ENCODE results near the gene TSEN34.

The TSEN34 gene

DNA sequence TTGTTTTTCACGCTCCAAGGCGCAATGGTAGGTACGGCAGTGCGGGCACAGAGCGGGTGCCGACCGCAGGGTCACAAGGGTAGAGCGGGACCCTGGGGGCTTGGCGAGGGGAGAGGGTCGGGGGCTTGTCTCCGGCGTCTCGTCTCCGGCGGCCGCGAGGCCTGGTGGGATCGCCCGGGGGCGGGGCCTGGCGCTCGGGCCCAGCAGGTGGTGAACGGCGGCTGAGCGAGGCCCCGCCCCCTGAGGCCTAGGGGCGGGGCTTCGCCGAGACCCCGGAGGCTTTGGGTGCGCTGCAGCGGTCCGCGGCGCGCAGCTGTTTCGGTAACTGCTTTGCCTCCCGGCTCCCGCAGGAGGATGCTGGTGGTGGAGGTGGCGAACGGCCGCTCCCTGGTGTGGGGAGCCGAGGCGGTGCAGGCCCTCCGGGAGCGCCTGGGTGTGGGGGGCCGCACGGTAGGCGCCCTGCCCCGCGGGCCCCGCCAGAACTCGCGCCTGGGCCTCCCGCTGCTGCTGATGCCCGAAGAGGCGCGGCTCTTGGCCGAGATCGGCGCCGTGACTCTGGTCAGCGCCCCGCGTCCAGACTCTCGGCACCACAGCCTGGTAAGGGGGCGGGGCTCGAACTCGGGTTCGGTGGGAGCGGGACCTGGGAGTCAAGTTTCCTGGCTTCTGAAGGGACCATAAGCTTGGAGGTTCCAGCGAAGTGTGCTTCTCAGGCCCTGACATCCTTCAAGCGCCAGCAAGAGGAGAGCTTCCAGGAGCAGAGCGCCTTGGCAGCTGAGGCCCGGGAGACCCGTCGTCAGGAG is at the start of gene TSEN34:
Gene TSEN34 (plus strand): TSS at position 298 of the 800 bp plus-strand sequence. CDS start 57 bp downstream, at position 355.
- peak in 1 of 2 donors; percentile 84 for DNase-seq (ENCODE audit: low read depth in 2 of 2)

DNA sequence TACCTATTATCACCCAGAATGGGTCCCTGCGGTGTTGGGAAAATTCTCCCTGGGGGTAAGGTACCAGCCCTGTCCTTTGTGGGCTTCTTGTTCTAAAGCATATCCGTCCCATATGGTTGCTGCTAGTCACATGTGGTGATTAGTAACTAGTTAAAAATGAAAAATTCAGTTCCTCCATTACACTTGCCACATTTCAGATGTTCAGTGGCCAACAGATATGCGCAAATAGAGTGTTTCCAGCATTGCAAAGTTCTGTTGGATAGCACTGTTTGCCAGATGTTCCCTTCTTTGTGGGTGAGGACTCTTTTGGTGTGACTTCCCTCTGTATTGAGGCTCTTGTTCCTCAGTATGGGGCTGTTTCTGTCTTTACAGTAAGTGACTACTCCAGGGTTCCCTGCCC is 49.8 kb upstream of the TSEN34 start:
- DNase-seq (ENCODE audit: low read depth in 2 of 2), result no peak

- no peak for DNase-seq (ENCODE audit: low read depth in 2 of 2)
Measured at GRCh38 chr19:54142166-54142780, 48.8 kb upstream of the TSEN34 start.

GRCh38 chr19:54145541-54146158 is 45.5 kb upstream of the TSEN34 start:
- no peak for DNase-seq (ENCODE audit: low read depth in 2 of 2)

GRCh38 chr19:54147676-54148075 is 43.4 kb upstream of the TSEN34 start:
- no peak for DNase-seq (ENCODE audit: low read depth in 2 of 2)

- DNase-seq (ENCODE audit: low read depth in 2 of 2), result no peak
Measured at GRCh38 chr19:54148158-54148557, 43.0 kb upstream of the TSEN34 start.

DNA sequence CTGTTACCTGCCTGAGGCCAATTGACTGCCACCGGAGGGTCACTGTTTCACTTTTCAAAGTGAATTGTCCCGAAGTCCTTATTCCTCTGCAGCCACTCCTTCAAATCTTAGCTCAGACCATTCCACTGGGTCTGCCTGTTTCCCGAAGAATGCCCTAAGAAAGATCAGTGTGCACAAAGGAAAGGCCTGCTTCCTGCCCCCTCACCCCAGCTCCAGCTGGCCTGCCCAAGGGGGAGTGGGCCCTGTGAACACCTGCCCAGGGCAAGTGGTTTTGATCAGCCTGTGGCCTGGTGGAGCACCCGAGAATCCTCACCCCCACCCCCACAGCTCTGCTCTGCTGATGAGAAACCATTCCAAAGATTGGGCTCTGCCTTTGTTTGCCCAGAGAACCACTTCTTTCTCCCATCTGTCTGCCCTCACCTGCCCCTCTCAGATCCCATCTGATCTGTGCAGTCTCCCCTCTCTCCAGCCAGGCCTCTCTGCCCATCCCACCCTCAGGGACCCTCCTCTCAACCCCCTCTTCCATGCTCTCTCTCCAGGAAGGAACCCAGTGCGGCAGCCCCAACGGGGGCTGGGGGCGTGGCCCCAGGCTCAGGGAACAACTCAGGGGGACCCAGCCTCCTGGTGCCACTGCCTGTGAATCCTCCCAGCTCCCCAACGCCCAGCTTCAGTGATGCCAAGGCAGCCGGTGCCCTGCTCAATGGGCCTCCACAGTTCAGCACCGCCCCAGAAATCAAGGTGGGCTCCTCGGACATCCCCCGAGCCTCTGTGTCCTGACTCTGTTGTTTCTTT is 41.9 kb upstream of the TSEN34 start:
- DNase-seq (ENCODE audit: low read depth in 2 of 2), result no peak

- no peak for DNase-seq (ENCODE audit: low read depth in 2 of 2)
Measured at GRCh38 chr19:54151362-54152035, 39.6 kb upstream of the TSEN34 start.

DNA sequence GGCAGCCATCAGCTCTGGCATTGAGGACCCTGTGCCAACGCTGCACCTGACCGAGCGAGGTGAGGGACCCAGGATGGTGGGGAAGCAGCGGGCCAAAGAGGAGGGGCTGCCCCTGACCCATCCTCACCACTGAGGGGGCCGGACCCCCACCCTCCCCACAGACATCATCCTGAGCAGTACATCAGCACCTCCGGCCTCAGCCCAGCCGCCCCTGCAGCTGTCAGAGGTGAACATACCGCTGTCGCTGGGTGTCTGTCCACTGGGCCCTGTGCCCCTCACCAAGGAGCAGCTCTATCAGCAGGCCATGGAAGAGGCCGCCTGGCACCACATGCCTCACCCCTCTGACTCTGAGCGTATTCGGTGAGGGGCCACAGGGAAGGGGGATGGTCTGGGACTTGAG is 38.8 kb upstream of the TSEN34 start:
- no peak for DNase-seq (ENCODE audit: low read depth in 2 of 2)

- DNase-seq (ENCODE audit: low read depth in 2 of 2), result no peak
Measured at GRCh38 chr19:54152878-54153524, 38.1 kb upstream of the TSEN34 start.

DNA sequence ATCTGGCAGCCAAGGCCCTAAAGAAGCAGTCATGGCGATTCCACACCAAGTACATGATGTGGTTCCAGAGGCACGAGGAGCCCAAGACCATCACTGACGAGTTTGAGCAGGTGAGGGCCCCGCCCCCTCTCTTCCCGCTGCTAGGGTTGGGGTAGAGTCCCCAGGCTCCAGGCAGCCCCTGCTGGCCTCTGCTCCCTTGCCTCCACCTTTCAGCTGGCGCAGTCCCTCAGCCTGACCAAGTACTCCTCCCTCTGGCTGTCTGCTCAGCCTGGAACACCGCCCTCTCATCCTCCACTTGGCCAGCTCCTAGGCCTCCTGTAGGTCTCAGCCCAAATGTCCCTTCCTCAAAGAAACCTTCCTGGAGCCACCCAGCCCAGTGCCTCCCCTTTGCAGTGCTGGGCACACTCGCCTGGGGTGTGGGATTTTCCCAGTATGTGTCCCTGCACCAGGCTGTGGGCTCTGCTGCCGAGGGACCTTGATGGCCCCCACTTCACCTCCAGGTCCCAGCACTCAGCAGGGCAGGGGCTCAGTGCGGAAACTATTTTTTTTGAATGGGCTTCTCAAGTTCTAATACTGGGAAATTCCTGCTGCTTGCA is 37.3 kb upstream of the TSEN34 start:
- no peak for DNase-seq (ENCODE audit: low read depth in 2 of 2)

DNA sequence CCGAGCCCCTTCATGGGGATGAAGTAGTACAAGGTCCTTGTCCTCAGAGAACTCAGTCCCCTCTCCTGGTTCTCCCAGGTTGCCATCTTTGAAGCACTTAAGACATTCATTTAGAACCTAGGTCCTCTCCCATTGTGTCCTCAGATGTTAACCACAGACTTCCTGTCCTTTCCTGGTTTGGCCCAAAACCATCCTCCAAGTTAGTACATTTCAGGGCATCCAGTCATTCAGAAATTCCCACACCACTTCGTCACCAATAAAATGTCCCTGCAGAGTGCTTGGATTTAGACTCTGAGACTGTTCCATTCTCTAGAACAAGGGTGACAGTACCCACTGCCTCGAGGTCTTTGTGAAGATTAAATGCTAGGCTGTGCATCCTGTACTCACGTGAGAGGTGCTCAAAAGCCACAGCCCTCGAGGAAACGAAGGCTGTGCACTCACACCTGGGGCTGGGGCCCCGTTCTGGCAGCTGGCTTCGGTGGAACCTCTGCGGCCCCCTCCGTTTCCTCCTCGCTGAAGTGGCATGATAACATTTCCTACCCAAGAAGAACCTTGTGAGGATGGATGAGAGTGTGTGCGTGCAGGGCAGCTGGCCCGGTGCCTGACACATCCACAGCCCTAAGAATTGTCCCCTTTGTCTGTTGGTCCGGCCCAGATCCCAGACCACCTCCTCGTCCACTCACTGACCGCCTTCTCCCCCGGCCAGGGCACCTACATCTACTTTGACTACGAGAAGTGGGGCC is 36.3 kb upstream of the TSEN34 start:
- DNase-seq (ENCODE audit: low read depth in 2 of 2), result no peak

- no peak for DNase-seq (ENCODE audit: low read depth in 2 of 2)
Measured at GRCh38 chr19:54155694-54156093, 35.4 kb upstream of the TSEN34 start.

GRCh38 chr19:54156490-54156889 is 34.6 kb upstream of the TSEN34 start:
- DNase-seq (ENCODE audit: low read depth in 2 of 2), result no peak

DNA sequence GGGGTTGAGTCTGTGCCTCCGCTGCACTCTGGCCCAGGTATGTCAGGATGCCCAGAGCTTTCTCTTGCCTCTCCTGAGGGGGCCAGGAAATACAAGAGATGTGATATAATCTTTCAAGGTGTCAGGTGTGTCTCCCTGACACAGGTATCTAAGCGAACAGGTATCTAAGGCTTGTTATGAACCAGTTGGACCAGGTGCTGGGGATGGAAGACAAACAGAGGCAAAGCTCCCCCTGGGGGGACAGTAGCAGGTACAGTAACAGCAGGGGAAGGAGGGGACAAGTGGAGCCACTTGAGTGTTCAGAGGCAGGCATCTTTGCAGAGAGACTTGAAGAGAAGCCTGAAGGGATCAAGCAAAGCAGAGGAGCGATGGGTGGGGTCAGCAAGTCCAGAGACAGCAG is 34.2 kb upstream of the TSEN34 start:
- no peak for DNase-seq (ENCODE audit: low read depth in 2 of 2)

DNA sequence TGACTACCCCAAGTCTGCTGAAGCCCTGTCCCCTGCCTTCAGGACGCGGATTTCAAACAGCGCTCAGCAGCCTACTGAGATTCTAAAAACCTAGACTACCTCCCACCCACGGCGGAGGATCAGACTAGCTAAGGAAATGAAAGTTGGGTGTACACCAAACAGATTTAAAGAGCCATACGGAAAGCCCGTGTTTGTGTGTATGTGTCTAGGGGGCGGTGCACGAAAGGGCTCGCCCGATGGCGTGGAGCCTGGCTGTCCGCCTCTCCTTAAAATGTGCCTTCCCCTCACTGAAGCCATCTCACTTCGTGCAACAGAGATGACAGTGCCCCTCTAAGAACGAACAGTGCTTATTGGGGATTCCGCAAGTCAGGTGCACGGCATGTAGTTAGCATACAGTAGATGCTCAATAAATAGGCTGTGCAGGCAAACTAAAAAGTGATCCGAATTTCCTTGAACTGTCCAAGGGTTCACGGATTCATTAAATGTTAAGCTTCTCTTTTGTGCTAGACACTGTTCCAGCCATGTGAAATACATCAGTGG is 32.2 kb upstream of the TSEN34 start:
- no peak for DNase-seq (ENCODE audit: low read depth in 2 of 2)

DNA sequence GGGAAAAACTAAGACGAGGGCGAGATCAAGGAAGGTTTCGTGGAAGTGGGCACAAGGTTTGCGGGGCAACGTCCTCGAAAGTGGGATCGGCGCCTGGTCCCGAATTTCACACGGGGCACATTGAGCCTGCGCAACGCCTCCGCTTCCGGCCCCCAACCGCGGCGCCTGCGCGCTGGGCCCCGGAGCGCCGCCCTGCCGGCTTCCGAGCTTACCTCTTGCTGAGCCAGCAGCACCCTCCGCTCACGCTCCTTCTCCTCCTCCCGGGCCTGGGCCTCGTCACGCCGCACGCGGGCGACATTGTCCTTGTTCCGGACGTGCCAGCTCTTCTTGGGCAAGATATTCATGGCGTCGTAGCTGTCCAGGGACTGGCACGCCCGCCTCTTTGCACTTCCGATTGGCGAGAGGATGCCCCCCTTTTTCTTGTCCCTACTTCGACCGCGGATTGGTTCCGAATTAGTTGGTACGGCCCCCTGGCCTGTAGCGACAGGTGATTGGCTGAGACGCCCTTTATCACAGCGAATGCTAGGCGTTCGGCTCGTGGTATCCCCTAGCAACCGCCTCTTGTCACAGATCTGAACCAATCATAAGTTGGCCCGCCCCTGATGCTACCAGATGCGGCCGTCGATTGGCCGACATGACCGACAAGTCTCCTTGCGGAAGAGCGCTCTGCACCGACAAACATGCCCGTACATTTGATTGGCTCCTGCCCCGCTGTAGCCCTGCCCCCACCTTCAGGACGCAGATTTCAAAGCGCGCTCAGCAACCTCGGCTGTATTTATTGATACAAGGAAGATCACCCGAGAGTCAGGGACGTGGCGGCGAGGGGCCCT is 31.5 kb upstream of the TSEN34 start, which contains the start of gene LENG1:
Gene LENG1 (minus strand): TSS at position 370 of the 830 bp plus-strand sequence. CDS start 26 bp downstream, at position 344.
- peak; percentile 85 to 96 for DNase-seq (ENCODE audit: low read depth in 2 of 2)

GRCh38 chr19:54160182-54160811 is 30.8 kb upstream of the TSEN34 start:
- no peak for DNase-seq (ENCODE audit: low read depth in 2 of 2)
